ENCODE results near the gene ANO8. TPM values are rescaled to one million over a fixed set of nuclear protein-coding genes. Genes with fewer than 3 reads are reported as not detected.

ANO8 gene
- total RNA-seq, 1 donor from 2014 or later: 43.3 TPM

DNA sequence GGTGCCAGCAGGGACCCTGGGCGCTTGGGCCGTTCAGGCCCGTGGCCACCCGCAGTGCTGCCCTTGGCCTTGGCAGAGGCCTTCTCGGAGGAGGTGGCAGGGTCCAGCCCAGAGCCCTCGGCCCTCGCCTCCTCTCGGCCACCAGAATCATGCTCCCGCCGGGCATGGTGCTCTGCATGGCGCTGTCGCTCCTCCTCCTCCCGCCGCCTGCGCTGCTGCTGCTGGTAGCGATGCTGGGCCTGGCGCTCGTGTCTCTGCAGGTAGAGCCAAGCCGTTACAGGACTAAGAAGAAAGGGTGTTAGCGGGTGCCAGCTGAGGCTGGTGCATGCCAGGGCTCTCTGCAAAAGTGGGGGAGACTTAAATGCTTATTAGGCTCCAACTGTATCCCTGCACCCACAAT lies 9.5 kb downstream of the ANO8 start:
- Mint-ChIP-seq H3K27ac (ENCODE audit: unreplicated experiment) (no peak overlapping the region), H3K4me3 (no peak overlapping the region), H3K27me3 (ENCODE audit: low read depth) (peaks cover 14% of the 10 kb centered on the region), H3K4me1 (peaks cover 6% of the 10 kb centered on the region), H3K36me3 (ENCODE audit: low read depth) (peaks cover 2% of the 10 kb centered on the region), H3K9me3 (no peaks in the 10 kb centered on the region)
- DNase-seq (ENCODE audit: low read depth, low spot score): no peak
- TF ChIP-seq, protein P1, sequence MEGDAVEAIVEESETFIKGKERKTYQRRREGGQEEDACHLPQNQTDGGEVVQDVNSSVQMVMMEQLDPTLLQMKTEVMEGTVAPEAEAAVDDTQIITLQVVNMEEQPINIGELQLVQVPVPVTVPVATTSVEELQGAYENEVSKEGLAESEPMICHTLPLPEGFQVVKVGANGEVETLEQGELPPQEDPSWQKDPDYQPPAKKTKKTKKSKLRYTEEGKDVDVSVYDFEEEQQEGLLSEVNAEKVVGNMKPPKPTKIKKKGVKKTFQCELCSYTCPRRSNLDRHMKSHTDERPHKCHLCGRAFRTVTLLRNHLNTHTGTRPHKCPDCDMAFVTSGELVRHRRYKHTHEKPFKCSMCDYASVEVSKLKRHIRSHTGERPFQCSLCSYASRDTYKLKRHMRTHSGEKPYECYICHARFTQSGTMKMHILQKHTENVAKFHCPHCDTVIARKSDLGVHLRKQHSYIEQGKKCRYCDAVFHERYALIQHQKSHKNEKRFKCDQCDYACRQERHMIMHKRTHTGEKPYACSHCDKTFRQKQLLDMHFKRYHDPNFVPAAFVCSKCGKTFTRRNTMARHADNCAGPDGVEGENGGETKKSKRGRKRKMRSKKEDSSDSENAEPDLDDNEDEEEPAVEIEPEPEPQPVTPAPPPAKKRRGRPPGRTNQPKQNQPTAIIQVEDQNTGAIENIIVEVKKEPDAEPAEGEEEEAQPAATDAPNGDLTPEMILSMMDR (conservative IDR thresholded peaks at IDR 0.05): no peak

DNA sequence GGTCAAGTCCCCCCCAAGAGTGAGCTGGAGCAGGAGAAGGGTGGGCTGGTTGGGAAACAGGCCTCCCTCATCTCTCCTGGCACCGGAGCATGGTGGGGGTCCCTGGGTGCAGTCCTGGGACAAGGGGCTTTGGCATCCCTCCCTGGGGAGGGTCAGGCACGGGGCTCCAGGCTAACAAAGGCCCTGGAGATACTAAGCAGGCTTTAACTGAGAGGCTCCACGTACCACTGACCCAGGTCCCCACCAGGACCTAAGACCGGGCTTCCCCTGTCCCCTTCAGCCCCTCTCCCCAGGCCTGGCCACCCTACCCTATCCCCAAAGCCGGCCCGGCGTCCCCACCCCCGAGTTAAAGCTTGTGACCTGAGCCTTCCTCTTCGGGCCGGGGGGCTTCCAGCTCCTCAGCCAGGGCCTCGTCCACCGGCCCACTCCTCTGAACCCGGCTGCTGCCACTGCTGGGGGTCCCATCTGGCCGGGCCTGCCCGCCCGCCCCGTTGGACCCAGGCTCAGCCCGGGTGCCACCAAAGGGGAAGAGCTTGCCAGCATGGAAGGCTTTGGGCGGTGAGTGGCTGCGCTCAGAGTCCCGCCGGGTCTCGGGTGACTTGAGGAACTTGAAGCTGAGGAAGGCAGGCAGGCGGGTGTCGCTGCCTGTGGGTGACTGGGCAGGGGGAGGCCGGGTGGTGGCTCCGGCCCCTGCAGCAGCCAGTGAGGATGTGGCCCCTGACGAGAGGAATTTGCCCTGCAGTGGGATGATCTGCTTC lies 10.1 kb downstream of the ANO8 start:
- DNase-seq (ENCODE audit: low read depth, low spot score): no peak
- TF ChIP-seq, protein P1 (conservative IDR thresholded peaks at IDR 0.05): no peak
- Mint-ChIP-seq H3K27me3 (ENCODE audit: low read depth) (peaks cover 8% of the 10 kb centered on the region), H3K9me3 (no peaks in the 10 kb centered on the region), H3K4me1 (peaks cover 6% of the 10 kb centered on the region), H3K36me3 (ENCODE audit: low read depth) (peaks cover 2% of the 10 kb centered on the region), H3K4me3 (no peak overlapping the region), H3K27ac (ENCODE audit: unreplicated experiment) (no peak overlapping the region)

DNA sequence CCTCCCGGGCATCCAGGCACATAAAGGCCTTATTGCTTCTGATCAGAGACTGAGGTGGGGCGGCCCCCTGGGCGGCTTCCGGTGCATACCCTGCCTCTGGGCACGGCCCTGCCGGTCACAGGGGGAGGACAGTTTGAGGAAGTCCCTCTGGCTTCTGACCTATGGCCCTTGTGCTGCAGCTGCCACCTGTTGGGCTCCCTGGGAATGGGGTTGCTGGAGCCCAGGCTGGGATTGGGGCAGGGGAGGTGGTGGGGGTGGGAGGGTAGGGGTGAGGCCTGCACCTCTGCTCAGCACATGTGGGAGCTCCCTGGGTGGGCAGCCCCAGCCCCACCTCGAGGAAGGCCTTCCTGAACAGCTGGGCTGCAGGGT lies 10.7 kb downstream of the ANO8 start:
- no peak overlapping the region for H3K27ac Mint-ChIP-seq (ENCODE audit: unreplicated experiment)
- no peak for DNase-seq (ENCODE audit: low read depth, low spot score)
- peaks cover 2% of the 10 kb centered on the region for H3K36me3 Mint-ChIP-seq (ENCODE audit: low read depth)
- TF ChIP-seq, protein P1 (conservative IDR thresholded peaks at IDR 0.05): no peak
- no peaks in the 10 kb centered on the region for H3K9me3 Mint-ChIP-seq
- peaks cover 6% of the 10 kb centered on the region for H3K4me1 Mint-ChIP-seq
- H3K27me3 Mint-ChIP-seq (ENCODE audit: low read depth): peaks cover 5% of the 10 kb centered on the region
- no peak overlapping the region for H3K4me3 Mint-ChIP-seq

DNA sequence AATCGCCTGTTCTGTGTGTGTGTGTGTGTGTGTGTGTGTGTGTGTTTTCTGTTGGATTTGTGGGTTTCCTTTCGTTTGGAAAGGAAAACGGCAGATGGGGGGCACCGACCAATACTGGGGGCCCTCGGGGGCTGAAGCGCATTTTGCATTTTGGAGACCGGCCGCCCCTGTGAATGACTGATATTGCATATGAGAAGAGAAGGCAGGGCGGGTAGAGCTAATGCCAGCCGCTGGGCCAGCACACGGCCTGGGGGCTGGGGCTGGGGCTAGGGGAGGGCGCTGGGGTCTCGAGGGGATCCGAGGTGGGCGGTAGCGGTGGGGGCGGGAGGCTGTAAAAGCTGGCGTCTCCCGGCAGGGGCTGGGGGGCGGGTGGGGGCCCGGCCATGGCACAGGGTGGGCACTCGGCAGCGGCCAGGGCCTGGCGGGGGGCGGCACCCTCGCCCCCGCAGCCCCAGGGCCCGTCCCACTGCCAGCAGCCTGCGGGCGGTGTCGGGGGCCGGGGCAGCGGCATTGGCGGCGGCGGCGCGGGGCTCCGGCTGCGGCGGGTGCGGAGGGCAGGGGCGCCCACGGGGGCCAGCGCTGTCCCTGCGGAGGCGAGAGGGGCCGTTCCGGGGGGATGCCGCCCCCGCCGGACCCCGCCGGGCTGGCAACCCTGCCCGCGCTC lies 11.2 kb downstream of the ANO8 start:
- no peaks in the 10 kb centered on the region for H3K9me3 Mint-ChIP-seq
- H3K4me1 Mint-ChIP-seq: peaks cover 6% of the 10 kb centered on the region
- no peak overlapping the region for H3K27ac Mint-ChIP-seq (ENCODE audit: unreplicated experiment)
- H3K27me3 Mint-ChIP-seq (ENCODE audit: low read depth): peaks cover 5% of the 10 kb centered on the region
- H3K4me3 Mint-ChIP-seq: peak overlapping the region; percentile 66
- DNase-seq (ENCODE audit: low read depth, low spot score): no peak
- peaks cover 2% of the 10 kb centered on the region for H3K36me3 Mint-ChIP-seq (ENCODE audit: low read depth)
- TF ChIP-seq, protein P1 (conservative IDR thresholded peaks at IDR 0.05): no peak

DNA sequence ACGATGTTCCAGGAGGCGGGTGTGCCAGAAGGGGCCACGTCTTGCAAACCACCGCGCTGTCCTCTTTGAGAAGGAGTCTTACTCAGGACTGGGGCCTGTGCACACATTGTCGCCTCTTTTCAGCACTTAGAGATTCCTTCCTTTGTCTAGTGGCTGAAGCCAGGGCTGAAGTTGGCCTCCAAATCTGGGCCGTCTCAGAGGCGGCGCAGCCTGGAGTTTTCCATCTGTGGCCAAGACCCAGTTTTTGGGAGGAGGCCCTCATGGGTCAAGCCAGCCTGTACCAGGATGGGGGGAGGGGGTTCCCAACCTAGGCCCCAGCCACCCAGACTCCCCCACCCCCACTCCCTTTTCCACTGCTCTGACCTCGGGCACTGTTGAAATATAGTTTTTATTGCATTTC lies 11.8 kb downstream of the ANO8 start:
- Mint-ChIP-seq H3K36me3 (ENCODE audit: low read depth) (peaks cover 2% of the 10 kb centered on the region), H3K27me3 (ENCODE audit: low read depth) (peaks cover 4% of the 10 kb centered on the region), H3K27ac (ENCODE audit: unreplicated experiment) (peak overlapping the region; percentile 75), H3K4me3 (peak overlapping the region; percentile 66), H3K4me1 (peaks cover 4% of the 10 kb centered on the region), H3K9me3 (no peaks in the 10 kb centered on the region)
- TF ChIP-seq, protein P1 (conservative IDR thresholded peaks at IDR 0.05): no peak
- no peak for DNase-seq (ENCODE audit: low read depth, low spot score)
